PC-9 (cell line): Measurements from ENCODE around the gene CLBA1. TPM values are rescaled to one million over a fixed set of nuclear protein-coding genes. Genes with fewer than 3 reads are reported as not detected.
A peak's percentile ranks its signal among the peaks of the same experiment; 100 is the strongest.

Experiments used
- BruUV-seq: library from RNA; stranded (reverse); fragments of 400-500 nt; replicated peaks from 2 replicates; lab custom pipeline; 2021; lab: Mats Ljungman, UMichigan
- CTCF ChIA-PET: fragments of 300-600 bp; sonication (Branson Sonifier 250); formaldehyde crosslinking; loops from one replicate; lab custom pipeline; 2022; ENCODE audit warnings: antibody characterized with exemption; lab: Charles Lee
- POLR2A ChIA-PET: fragments of 300-600 bp; sonication (Branson Sonifier 250); formaldehyde crosslinking; loops from one replicate; lab custom pipeline; 2022; ENCODE audit warnings: antibody characterized with exemption; ENCODE audit not compliant: unreplicated experiment; lab: Charles Lee
- DNase-seq, 2 experiments: peaks; one replicate each; pipeline versions ENCODE4 v3.0.0 to v3.0.0-alpha.2; 2015 to 2022; ENCODE audit warnings: mixed read lengths in 1 of 2
- H2AFZ ChIP-seq: fragments of 200-600 bp; sonication (generic); 2 replicates; pipeline ENCODE4 v1.8.1; 2017; ENCODE audit warnings: antibody characterized with exemption
- H3F3A ChIP-seq: fragments of 200-600 bp; sonication (generic); 2 replicates; pipeline ENCODE4 v1.8.1; 2017; ENCODE audit warnings: antibody characterized with exemption, mild to moderate bottlenecking, low read depth; ENCODE audit not compliant: insufficient read depth
- H3K27ac ChIP-seq: fragments of 200-600 bp; sonication (generic); 2 replicates; pipeline ENCODE4 v1.6.1; 2016; ENCODE audit warnings: mixed run types
- H3K27me3 ChIP-seq: fragments of 200-600 bp; sonication (generic); 2 replicates; pipeline ENCODE4 v1.6.1; 2016; ENCODE audit warnings: low read depth, mixed run types; ENCODE audit not compliant: insufficient read depth
- H3K36me3 ChIP-seq: fragments of 200-600 bp; sonication (generic); 2 replicates; pipeline ENCODE4 v1.6.1; 2016; ENCODE audit warnings: low read depth, mixed run types
- H3K4me1 ChIP-seq: fragments of 200-600 bp; sonication (generic); replicated peaks from 2 replicates; pipeline ENCODE4 v1.6.1; 2016; ENCODE audit warnings: mixed run types; ENCODE audit not compliant: insufficient read depth
- H3K4me2 ChIP-seq: fragments of 200-600 bp; sonication (generic); 2 replicates; pipeline ENCODE4 v1.6.1; 2017; ENCODE audit warnings: mixed run types
- H3K4me3 ChIP-seq: fragments of 200-600 bp; sonication (generic); 2 replicates; pipeline ENCODE4 v1.6.1; 2016; ENCODE audit warnings: mixed run types
- H3K79me2 ChIP-seq: fragments of 200-600 bp; sonication (generic); 2 replicates; pipeline ENCODE4 v1.6.1; 2017; ENCODE audit warnings: low read depth, mixed run types
- H3K9me2 ChIP-seq: fragments of 200-600 bp; sonication (generic); 2 replicates; pipeline ENCODE4 v1.8.1; 2017; ENCODE audit warnings: mild to moderate bottlenecking; ENCODE audit not compliant: insufficient read depth
- H3K9me3 ChIP-seq: fragments of 200-600 bp; sonication (generic); 2 replicates; pipeline ENCODE4 v1.8.1; 2016; ENCODE audit warnings: low read depth; ENCODE audit not compliant: insufficient read depth
- H4K20me1 ChIP-seq: fragments of 200-600 bp; sonication (generic); 2 replicates; pipeline ENCODE4 v1.8.1; 2017; ENCODE audit not compliant: insufficient read depth
- EZH2 ChIP-seq: fragments of 200-600 bp; sonication (generic); IDR thresholded peaks from 2 replicates; pipeline ENCODE4 v1.8.0; 2017; ENCODE audit warnings: antibody characterized with exemption, low read depth
- intact Hi-C: fragments of 100-400 bp; cut with micrococcal nuclease; formaldehyde crosslinking; loops from one replicate; pipeline ENCODE4 v1.10.0; 2022; ENCODE audit not compliant: unreplicated experiment
- total RNA-seq: library from RNA; stranded (reverse); gene quantifications from 2 replicates; pipeline ENCODE4 v1.2.3, GENCODE V29; 2021
- TF ChIP-seq, protein P1 (sequence below): fragments of 200-600 bp; sonication (generic); conservative IDR thresholded peaks from 2 replicates; pipeline ENCODE4 v1.6.1; 2017; ENCODE audit warnings: mixed run types, antibody characterized with exemption, mild to moderate bottlenecking, moderate library complexity

Gene CLBA1
- total RNA-seq, 1 experiment from 2014 or later = 12.6 TPM

DNA sequence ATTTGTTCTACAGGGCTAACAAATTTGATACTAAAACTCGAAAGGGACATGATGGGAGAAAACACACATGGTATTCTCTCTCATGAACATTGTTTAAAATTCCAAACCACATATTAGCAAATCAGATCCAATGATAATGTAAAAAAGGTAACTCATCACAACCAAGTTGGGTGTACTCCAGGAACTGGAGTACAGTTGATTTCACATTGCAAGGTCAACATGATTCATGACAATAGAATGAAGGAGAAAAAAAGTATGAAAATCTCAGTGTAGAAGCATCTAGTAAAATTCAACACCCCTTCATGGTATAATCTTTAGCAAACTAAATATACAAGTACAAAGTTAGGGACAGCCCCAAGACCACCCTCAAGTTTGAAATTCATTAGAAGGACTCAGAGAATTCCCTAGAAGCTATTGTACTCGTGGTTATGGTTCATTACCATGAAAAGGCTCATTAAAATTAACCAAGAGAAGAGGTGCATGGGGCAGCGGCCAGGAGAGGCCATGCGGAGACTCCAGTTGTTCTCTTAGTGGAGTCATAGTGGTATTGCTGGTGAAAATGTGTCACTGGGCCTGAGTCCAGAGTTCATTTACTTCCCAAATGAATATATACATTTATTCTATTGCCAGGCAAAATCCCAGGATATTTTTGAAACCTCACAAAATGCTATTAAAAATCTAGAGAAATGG is 38.3 kb downstream of the CLBA1 start:
- Histone ChIP-seq H3K79me2 (peaks cover 34% of the 10 kb centered on the region), H4K20me1 (no peaks in the 10 kb centered on the region), H3K9me3 (no peaks in the 10 kb centered on the region), H3K36me3 (peaks cover 4% of the 10 kb centered on the region; the same call in 1 of the 2 replicates), H3F3A (peaks cover 61% of the 10 kb centered on the region), H3K27ac (peak overlapping the region; percentile 95), H3K27me3 (no peaks in the 10 kb centered on the region), H2AFZ (no peak overlapping the region), H3K9me2 (no peaks in the 10 kb centered on the region), H3K4me2 (peak overlapping the region; percentile 96), H3K4me3 (no peak overlapping the region; the same call in 1 of the 2 replicates), H3K4me1 (peaks cover 67% of the 10 kb centered on the region)
- BruUV-seq = no TSS peak
- intact Hi-C loops = no loop called here
- CTCF ChIA-PET = no interaction called here
- POLR2A ChIA-PET = no interaction called here
- TF ChIP-seq EZH2 = no peak
- TF ChIP-seq, protein P1, sequence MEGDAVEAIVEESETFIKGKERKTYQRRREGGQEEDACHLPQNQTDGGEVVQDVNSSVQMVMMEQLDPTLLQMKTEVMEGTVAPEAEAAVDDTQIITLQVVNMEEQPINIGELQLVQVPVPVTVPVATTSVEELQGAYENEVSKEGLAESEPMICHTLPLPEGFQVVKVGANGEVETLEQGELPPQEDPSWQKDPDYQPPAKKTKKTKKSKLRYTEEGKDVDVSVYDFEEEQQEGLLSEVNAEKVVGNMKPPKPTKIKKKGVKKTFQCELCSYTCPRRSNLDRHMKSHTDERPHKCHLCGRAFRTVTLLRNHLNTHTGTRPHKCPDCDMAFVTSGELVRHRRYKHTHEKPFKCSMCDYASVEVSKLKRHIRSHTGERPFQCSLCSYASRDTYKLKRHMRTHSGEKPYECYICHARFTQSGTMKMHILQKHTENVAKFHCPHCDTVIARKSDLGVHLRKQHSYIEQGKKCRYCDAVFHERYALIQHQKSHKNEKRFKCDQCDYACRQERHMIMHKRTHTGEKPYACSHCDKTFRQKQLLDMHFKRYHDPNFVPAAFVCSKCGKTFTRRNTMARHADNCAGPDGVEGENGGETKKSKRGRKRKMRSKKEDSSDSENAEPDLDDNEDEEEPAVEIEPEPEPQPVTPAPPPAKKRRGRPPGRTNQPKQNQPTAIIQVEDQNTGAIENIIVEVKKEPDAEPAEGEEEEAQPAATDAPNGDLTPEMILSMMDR = no peak
- DNase-seq = peak in 1 of 2 experiments; percentile 86

DNA sequence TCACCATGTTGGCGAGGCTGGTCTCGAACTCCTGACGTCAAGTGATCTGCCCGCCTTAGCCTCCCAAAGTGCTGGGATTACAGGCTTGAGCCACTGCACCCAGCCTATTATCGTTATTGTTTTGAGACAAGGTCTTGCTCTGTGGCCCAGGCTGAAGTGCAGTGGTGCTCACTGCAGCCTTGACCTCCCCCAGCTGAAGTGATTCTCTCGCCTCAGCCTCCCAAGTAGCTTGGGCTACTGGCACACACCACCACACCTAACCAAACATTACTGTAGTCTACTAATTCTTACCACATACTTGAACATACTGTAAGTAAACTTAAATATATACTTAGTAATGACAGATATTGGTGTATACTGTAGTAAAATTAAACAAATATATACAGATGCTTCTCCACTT is 39.8 kb downstream of the CLBA1 start:
- Histone ChIP-seq H3K4me2 (peak overlapping the region; percentile 38), H3K36me3 (peaks cover 4% of the 10 kb centered on the region; the same call in 1 of the 2 replicates), H3K27ac (peak overlapping the region; percentile 95), H4K20me1 (no peaks in the 10 kb centered on the region), H3K4me1 (peaks cover 57% of the 10 kb centered on the region), H3K9me3 (no peaks in the 10 kb centered on the region), H3K27me3 (no peaks in the 10 kb centered on the region), H3K4me3 (no peak overlapping the region), H3K79me2 (peaks cover 19% of the 10 kb centered on the region), H2AFZ (no peak overlapping the region), H3F3A (peaks cover 55% of the 10 kb centered on the region), H3K9me2 (no peaks in the 10 kb centered on the region)
- ChIA-PET CTCF (no interaction called here), POLR2A (no interaction called here)
- no TSS peak for BruUV-seq
- intact Hi-C loops = no loop called here
- TF ChIP-seq, protein P1 = no peak
- no peak for TF ChIP-seq EZH2
- DNase-seq = no peak

DNA sequence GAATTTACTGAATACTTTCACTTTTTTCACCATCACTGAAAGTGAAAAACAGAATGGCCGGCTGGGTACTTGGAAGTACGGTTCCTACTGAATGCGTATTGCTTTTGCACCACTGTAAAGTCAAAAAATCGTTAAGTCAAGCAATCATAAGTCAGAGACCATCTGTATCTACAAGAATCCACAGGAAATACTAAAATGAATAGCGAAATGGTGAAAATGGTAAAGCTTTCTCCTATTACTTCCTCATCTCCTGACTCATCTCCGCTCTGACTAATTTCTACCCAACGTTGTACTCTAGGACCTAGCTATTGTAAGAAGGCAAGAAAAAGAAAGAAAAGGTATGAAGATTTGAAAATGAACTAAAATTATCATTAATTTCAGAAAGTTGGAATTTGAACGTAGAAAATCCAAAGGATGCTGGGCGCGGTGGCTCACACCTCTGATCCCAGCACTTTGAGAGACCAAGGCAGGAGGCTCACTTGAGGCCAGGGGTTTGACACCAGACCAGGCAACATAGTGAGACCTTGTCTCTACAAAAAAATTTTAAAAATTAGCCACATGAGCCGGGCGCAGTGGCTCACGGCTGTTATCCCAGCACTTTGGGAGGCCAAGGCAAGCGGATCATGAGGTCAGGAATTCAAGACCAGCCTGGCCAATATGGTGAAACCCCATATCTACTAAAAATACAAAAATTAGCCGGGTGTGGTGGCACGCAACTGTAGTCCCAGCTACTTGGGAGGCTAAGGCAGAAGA is 40.6 kb downstream of the CLBA1 start:
- Histone ChIP-seq H3K36me3 (peaks cover 4% of the 10 kb centered on the region; the same call in 1 of the 2 replicates), H3K4me2 (peak overlapping the region; percentile 38), H3K79me2 (peaks cover 17% of the 10 kb centered on the region), H3K9me3 (no peaks in the 10 kb centered on the region), H2AFZ (no peak overlapping the region), H3K4me1 (peaks cover 57% of the 10 kb centered on the region), H3F3A (peaks cover 56% of the 10 kb centered on the region), H3K4me3 (no peak overlapping the region), H3K27ac (peak overlapping the region; percentile 95), H3K9me2 (no peaks in the 10 kb centered on the region), H3K27me3 (no peaks in the 10 kb centered on the region), H4K20me1 (no peaks in the 10 kb centered on the region)
- peak in 1 of 2 experiments; percentile 55 for DNase-seq
- ChIA-PET CTCF (no interaction called here), POLR2A (interaction anchor here (0.6 kb wide), 1 partner anchor 52 kb away, joined by 3 read pairs; no protein-coding TSS in a partner anchor)
- intact Hi-C loops = no loop called here
- no peak for TF ChIP-seq EZH2
- TF ChIP-seq, protein P1 = no peak
- no TSS peak for BruUV-seq
